ENCODE results near the gene IHH.

GRCh38 chr2:219065484-219065883 lies 4.8 kb upstream of the IHH start:
- TF ChIP-seq, protein P1, sequence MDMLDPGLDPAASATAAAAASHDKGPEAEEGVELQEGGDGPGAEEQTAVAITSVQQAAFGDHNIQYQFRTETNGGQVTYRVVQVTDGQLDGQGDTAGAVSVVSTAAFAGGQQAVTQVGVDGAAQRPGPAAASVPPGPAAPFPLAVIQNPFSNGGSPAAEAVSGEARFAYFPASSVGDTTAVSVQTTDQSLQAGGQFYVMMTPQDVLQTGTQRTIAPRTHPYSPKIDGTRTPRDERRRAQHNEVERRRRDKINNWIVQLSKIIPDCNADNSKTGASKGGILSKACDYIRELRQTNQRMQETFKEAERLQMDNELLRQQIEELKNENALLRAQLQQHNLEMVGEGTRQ (CRISPR knock-in tag; IDR thresholded peaks at IDR 0.05): no peak
- TF ChIP-seq, protein P2, sequence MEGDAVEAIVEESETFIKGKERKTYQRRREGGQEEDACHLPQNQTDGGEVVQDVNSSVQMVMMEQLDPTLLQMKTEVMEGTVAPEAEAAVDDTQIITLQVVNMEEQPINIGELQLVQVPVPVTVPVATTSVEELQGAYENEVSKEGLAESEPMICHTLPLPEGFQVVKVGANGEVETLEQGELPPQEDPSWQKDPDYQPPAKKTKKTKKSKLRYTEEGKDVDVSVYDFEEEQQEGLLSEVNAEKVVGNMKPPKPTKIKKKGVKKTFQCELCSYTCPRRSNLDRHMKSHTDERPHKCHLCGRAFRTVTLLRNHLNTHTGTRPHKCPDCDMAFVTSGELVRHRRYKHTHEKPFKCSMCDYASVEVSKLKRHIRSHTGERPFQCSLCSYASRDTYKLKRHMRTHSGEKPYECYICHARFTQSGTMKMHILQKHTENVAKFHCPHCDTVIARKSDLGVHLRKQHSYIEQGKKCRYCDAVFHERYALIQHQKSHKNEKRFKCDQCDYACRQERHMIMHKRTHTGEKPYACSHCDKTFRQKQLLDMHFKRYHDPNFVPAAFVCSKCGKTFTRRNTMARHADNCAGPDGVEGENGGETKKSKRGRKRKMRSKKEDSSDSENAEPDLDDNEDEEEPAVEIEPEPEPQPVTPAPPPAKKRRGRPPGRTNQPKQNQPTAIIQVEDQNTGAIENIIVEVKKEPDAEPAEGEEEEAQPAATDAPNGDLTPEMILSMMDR (IDR thresholded peaks at IDR 0.05): no peak
- no peak for TF ChIP-seq MAX (CRISPR knock-in tag; IDR thresholded peaks at IDR 0.05)
- no peak for TF ChIP-seq CREB1 (CRISPR knock-in tag; IDR thresholded peaks at IDR 0.05)
- TF ChIP-seq, protein P3, sequence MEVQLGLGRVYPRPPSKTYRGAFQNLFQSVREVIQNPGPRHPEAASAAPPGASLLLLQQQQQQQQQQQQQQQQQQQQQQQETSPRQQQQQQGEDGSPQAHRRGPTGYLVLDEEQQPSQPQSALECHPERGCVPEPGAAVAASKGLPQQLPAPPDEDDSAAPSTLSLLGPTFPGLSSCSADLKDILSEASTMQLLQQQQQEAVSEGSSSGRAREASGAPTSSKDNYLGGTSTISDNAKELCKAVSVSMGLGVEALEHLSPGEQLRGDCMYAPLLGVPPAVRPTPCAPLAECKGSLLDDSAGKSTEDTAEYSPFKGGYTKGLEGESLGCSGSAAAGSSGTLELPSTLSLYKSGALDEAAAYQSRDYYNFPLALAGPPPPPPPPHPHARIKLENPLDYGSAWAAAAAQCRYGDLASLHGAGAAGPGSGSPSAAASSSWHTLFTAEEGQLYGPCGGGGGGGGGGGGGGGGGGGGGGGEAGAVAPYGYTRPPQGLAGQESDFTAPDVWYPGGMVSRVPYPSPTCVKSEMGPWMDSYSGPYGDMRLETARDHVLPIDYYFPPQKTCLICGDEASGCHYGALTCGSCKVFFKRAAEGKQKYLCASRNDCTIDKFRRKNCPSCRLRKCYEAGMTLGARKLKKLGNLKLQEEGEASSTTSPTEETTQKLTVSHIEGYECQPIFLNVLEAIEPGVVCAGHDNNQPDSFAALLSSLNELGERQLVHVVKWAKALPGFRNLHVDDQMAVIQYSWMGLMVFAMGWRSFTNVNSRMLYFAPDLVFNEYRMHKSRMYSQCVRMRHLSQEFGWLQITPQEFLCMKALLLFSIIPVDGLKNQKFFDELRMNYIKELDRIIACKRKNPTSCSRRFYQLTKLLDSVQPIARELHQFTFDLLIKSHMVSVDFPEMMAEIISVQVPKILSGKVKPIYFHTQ (CRISPR knock-in tag; IDR thresholded peaks at IDR 0.05): no peak
- no peak for TF ChIP-seq ZNF671 (CRISPR knock-in tag; IDR thresholded peaks at IDR 0.05)
- TF ChIP-seq JUN (CRISPR knock-in tag; IDR thresholded peaks at IDR 0.05): no peak
- no peak for TF ChIP-seq NR2C2 (CRISPR knock-in tag; IDR thresholded peaks at IDR 0.05)
- no peak for TF ChIP-seq FOXJ3 (CRISPR knock-in tag; IDR thresholded peaks at IDR 0.05; ENCODE audit: borderline replicate concordance)
- TF ChIP-seq ZNF232 (CRISPR knock-in tag; IDR thresholded peaks at IDR 0.05): no peak
- no peak for TF ChIP-seq TEAD4 (CRISPR knock-in tag; IDR thresholded peaks at IDR 0.05)
